Measurements from ENCODE around the gene RAB40B.

DNA sequence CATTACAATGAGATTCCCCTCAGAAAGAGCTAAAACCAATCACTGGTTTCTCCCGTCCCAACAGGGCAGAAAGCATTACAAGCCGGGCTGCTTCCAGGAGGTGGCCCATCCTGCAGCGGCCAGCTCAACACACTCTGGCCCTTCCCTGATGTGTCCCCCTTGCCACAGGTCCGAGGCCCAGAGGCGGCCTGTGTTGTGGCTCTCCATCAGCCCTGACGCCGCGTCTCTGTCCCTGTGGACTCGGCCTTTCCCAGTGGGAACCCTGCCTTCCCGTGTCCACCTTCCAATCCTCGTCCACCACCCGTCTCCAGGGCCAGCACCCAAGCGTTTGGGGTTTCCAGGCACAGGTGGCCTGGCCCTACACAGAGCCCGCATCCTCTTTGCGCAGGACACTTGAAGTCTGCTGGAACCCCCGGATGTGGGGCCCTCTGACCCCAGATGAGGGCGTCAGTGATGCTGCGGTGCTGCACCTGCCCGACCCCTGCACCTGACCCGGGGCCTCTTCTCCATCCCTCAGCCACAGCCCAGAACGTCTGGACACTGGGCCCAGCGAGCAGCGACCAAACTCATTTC, 21.1 kb downstream of the RAB40B start:
- TF ChIP-seq, protein P1, sequence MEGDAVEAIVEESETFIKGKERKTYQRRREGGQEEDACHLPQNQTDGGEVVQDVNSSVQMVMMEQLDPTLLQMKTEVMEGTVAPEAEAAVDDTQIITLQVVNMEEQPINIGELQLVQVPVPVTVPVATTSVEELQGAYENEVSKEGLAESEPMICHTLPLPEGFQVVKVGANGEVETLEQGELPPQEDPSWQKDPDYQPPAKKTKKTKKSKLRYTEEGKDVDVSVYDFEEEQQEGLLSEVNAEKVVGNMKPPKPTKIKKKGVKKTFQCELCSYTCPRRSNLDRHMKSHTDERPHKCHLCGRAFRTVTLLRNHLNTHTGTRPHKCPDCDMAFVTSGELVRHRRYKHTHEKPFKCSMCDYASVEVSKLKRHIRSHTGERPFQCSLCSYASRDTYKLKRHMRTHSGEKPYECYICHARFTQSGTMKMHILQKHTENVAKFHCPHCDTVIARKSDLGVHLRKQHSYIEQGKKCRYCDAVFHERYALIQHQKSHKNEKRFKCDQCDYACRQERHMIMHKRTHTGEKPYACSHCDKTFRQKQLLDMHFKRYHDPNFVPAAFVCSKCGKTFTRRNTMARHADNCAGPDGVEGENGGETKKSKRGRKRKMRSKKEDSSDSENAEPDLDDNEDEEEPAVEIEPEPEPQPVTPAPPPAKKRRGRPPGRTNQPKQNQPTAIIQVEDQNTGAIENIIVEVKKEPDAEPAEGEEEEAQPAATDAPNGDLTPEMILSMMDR (IDR thresholded peaks at IDR 0.05; ENCODE audit: low read length), result no peak
- TF ChIP-seq EZH2 (optimal IDR thresholded peaks at IDR 0.05; ENCODE audit: low read depth, low read length) (no peak), EZH2phosphoT487 (IDR thresholded peaks at IDR 0.05; ENCODE audit: low read length) (no peak)
